A549 (cell line): ENCODE measurements around the gene FNDC1. TPM values are rescaled to one million over a fixed set of nuclear protein-coding genes. Genes with fewer than 3 reads are reported as not detected.

Experiments used
- ATAC-seq, 2 experiments: fragments of 200-7000 bp in 1 of 2; fragments of >200 bp in 1 of 2; cut with Nextera tagmentation in 1 of 2; cut with Tn5 transposase in 1 of 2; 3 replicates each; pipeline versions ENCODE4 v1.8.0 to v1.9.1; 2018 to 2020; ENCODE audit warnings: mild to moderate bottlenecking in 1 of 2, moderate library complexity in 1 of 2
- CTCF ChIA-PET: fragments of 300-600 bp; sonication (Branson Sonifier 250); formaldehyde crosslinking; extraction: SDS; loops from one replicate; lab custom pipeline; 2021; ENCODE audit warnings: antibody characterized with exemption, inconsistent platforms; lab: Yijun Ruan, JAX
- POLR2A ChIA-PET: fragments of 350-600 bp; formaldehyde crosslinking; extraction: SDS; loops from one replicate; lab custom pipeline; 2021; ENCODE audit warnings: antibody characterized with exemption, inconsistent platforms; lab: Yijun Ruan, JAX
- DNase-seq, 2 experiments: peaks; one replicate each; pipeline versions ENCODE4 v3.0.0 to v3.0.0-alpha.2; 2011 to 2016; ENCODE audit warnings: low read depth in 1 of 2, low spot score in 1 of 2
- FAIRE-seq: peaks from 2 replicates; lab custom pipeline; 2011; peaks lifted over from hg19 to GRCh38; lab: Jason Lieb, UNC
- H3K27ac ChIP-seq, 2 experiments: fragments of >200 bp; sonication (Bioruptor Twin); formaldehyde crosslinking; 3 replicates each; pipeline ENCODE4 v1.5.1; 2016 to 2017
- H3K4me1 ChIP-seq: fragments of >200 bp; sonication (Bioruptor Twin); formaldehyde crosslinking; 3 replicates; pipeline ENCODE4 v1.6.1; 2016
- H3K4me2 ChIP-seq: fragments of >200 bp; sonication (Bioruptor Twin); formaldehyde crosslinking; 3 replicates; pipeline ENCODE4 v1.6.1; 2016
- H3K4me3 ChIP-seq: fragments of >200 bp; sonication (Bioruptor Twin); formaldehyde crosslinking; 3 replicates; pipeline ENCODE4 v1.5.1; 2016
- H3K9me3 ChIP-seq: fragments of >200 bp; sonication (Bioruptor Twin); formaldehyde crosslinking; 3 replicates; pipeline ENCODE4 v1.6.1; 2016
- CHD4 ChIP-seq: fragments of 200-600 bp; sonication (generic); IDR thresholded peaks from 2 replicates; pipeline ENCODE4 v1.6.1; 2016; ENCODE audit warnings: antibody characterized with exemption, mild to moderate bottlenecking, borderline replicate concordance
- EHMT2 ChIP-seq: fragments of 200-600 bp; sonication (generic); IDR thresholded peaks from 2 replicates; pipeline ENCODE4 v1.6.1; 2016; ENCODE audit warnings: antibody characterized with exemption, low read depth, mild to moderate bottlenecking, moderate library complexity
- FOSL2 ChIP-seq, 2 experiments: fragments of 450-650 bp in 1 of 2; fragments of >200 bp in 1 of 2; sonication (Bioruptor Twin) in 1 of 2; formaldehyde crosslinking; IDR thresholded peaks; 2 replicates each; pipeline versions ENCODE4 v1.5.0 to v1.6.1; 2016 to 2020; ENCODE audit warnings: mild to moderate bottlenecking in 1 of 2, moderate library complexity in 1 of 2
- FOXS1 ChIP-seq: fragments of 250-450 bp; sonication (Bioruptor Pico); IDR thresholded peaks from 2 replicates; pipeline ENCODE4 v1.5.0; 2020; ENCODE audit warnings: mild to moderate bottlenecking, moderate library complexity
- HOXA7 ChIP-seq: fragments of 250-450 bp; sonication (Bioruptor Pico); IDR thresholded peaks from 2 replicates; pipeline ENCODE4 v1.5.0; 2020; ENCODE audit warnings: mild to moderate bottlenecking, moderate library complexity
- HOXB13 ChIP-seq: fragments of 250-450 bp; sonication (Bioruptor Pico); IDR thresholded peaks from 2 replicates; pipeline ENCODE4 v1.5.0; 2020; ENCODE audit warnings: low read depth, mild to moderate bottlenecking, moderate library complexity
- HOXB5 ChIP-seq: fragments of 250-450 bp; sonication (Bioruptor Pico); IDR thresholded peaks from 2 replicates; pipeline ENCODE4 v1.5.0; 2020; ENCODE audit warnings: mild to moderate bottlenecking, moderate library complexity
- JUN ChIP-seq, 2 experiments: fragments of >200 bp; sonication (Bioruptor Twin); formaldehyde crosslinking; IDR thresholded peaks; 2 replicates in 1 of 2; 3 replicates in 1 of 2; pipeline ENCODE4 v1.6.1; 2016 to 2017
- MAZ ChIP-seq: fragments of 150-350 bp; IDR thresholded peaks from 2 replicates; pipeline ENCODE4 v1.6.1; 2014; ENCODE audit warnings: antibody characterized with exemption, low read depth, low read length, borderline replicate concordance
- POLR2AphosphoS2 ChIP-seq: conservative IDR thresholded peaks from 2 replicates; pipeline ENCODE4 v1.6.1; 2012; ENCODE audit warnings: low read length, improper control_type of control experiment, inconsistent platforms
- RAD21 ChIP-seq, 2 experiments: fragments of >200 bp in 1 of 2; sonication (Bioruptor Twin) in 1 of 2; formaldehyde crosslinking in 1 of 2; IDR thresholded peaks in 1 of 2; conservative IDR thresholded peaks in 1 of 2; 2 replicates in 1 of 2; 3 replicates in 1 of 2; pipeline ENCODE4 v1.6.1; 2012 to 2018; ENCODE audit warnings: inconsistent platforms in 1 of 2
- RCOR1 ChIP-seq: fragments of 150-350 bp; IDR thresholded peaks from 2 replicates; pipeline ENCODE4 v1.6.1; 2014; ENCODE audit warnings: antibody characterized with exemption, low read length, low read depth
- RFX5 ChIP-seq: fragments of 450-650 bp; IDR thresholded peaks from 2 replicates; pipeline ENCODE4 v1.7.1; 2014; ENCODE audit warnings: antibody characterized with exemption, mild to moderate bottlenecking, moderate library complexity
- SMC3 ChIP-seq: fragments of >200 bp; sonication (Bioruptor Twin); formaldehyde crosslinking; IDR thresholded peaks from 3 replicates; pipeline ENCODE4 v1.6.1; 2018; ENCODE audit warnings: inconsistent platforms
- ZFP36 ChIP-seq: fragments of 450-650 bp; IDR thresholded peaks from 2 replicates; pipeline ENCODE4 v1.6.1; 2014; ENCODE audit warnings: borderline replicate concordance; ENCODE audit not compliant: partially characterized antibody
- ZNF302 ChIP-seq: fragments of 250-450 bp; sonication (Bioruptor Pico); IDR thresholded peaks from 2 replicates; pipeline ENCODE4 v1.9.0; 2021; ENCODE audit warnings: inconsistent platforms, mild to moderate bottlenecking, moderate library complexity
- WGBS: methylation state at CpG from one replicate; pipeline ENCODE4 v1.1.6; 2017; ENCODE audit errors: missing lambda C conversion rate; 5-methylcytosine and 5-hydroxymethylcytosine counted together
- polyA plus RNA-seq, 4 experiments: library from polyadenylated mRNA; depleted of rRNA in 3 of 4; stranded (reverse); fragments of >200 nt; fragmentation: RNase III in 1 of 4; extraction: RNeasy Plus Mini Kit Qiagen cat#74134 plus additional on column Dnase treatment in 1 of 4; gene quantifications; 2 replicates in 3 of 4; 3 replicates in 1 of 4; pipeline ENCODE4 v1.2.3, GENCODE V29; 2011 to 2017
- TF ChIP-seq, protein P1 (sequence below): fragments of >200 bp; sonication (Bioruptor Twin); formaldehyde crosslinking; IDR thresholded peaks from 2 replicates; pipeline ENCODE4 v1.6.1; 2016
- TF ChIP-seq, protein P2 (sequence below): IDR thresholded peaks from 2 replicates; pipeline ENCODE4 v1.6.1; 2012; ENCODE audit warnings: low read depth, borderline replicate concordance
- TF ChIP-seq, protein P3 (sequence below): fragments of >200 bp; sonication (Bioruptor Twin); formaldehyde crosslinking; IDR thresholded peaks from 3 replicates; pipeline ENCODE4 v1.5.1; 2016
- TF ChIP-seq, protein P4 (sequence below): IDR thresholded peaks from 2 replicates; pipeline ENCODE4 v1.6.1; 2012
- TF ChIP-seq, protein P5 (sequence below): fragments of >200 bp; sonication (Bioruptor Twin); formaldehyde crosslinking; IDR thresholded peaks from 3 replicates; pipeline ENCODE4 v1.6.1; 2016

The FNDC1 gene
- polyA plus RNA-seq, 2 of the 4 experiments (the other 2 are of a cell fraction), result 0.01 TPM; not detected in 1

DNA sequence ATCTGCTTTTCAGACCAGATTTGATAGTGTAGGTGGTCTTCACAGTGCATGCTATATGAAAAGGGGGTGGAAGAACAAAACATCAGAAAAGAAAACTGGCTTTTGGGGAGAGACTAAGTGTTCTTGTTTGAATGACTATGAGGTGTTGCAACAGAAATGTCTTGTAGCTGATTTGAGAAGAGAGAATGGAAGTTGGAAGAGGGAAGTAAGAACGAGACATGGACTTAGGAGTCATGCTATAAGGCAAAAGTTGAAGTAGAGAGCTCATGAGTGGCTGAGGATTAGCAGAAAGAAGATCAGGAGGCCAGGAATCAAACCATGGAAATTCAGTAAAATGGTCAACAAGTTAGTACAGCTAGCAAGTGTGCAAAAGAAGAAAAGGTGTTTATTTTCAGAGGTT lies 32.1 kb downstream of the FNDC1 start:
- DNase-seq, result no peak
- 0% methylated on average over 1 of the region's 1 CpG for WGBS
- Histone ChIP-seq H3K4me2 (no peak overlapping the region), H3K4me3 (no peak overlapping the region), H3K4me1 (no peaks in the 10 kb centered on the region), H3K9me3 (no peaks in the 10 kb centered on the region), H3K27ac (no peak overlapping the region)
- ChIA-PET CTCF (interaction anchor here (1.3 kb wide), 1 partner anchor 13 kb away, joined by 4 read pairs; no protein-coding TSS in a partner anchor), POLR2A (no interaction called here)
- no peak for FAIRE-seq
- TF ChIP-seq, protein P1, sequence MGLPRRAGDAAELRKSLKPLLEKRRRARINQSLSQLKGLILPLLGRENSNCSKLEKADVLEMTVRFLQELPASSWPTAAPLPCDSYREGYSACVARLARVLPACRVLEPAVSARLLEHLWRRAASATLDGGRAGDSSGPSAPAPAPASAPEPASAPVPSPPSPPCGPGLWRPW, result no peak
- TF ChIP-seq RAD21 (conservative IDR thresholded peaks at IDR 0.05 in 1 of 2, IDR thresholded peaks at IDR 0.05 in 1 of 2), result no peak
- no peak for TF ChIP-seq CHD4
- no peak for TF ChIP-seq HOXA7 (CRISPR knock-in tag)
- TF ChIP-seq MAZ, result no peak
- TF ChIP-seq, protein P2, sequence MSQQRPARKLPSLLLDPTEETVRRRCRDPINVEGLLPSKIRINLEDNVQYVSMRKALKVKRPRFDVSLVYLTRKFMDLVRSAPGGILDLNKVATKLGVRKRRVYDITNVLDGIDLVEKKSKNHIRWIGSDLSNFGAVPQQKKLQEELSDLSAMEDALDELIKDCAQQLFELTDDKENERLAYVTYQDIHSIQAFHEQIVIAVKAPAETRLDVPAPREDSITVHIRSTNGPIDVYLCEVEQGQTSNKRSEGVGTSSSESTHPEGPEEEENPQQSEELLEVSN, result no peak
- no peak for TF ChIP-seq JUN (IDR thresholded peaks at IDR 0.05)
- ATAC-seq, result no peak

DNA sequence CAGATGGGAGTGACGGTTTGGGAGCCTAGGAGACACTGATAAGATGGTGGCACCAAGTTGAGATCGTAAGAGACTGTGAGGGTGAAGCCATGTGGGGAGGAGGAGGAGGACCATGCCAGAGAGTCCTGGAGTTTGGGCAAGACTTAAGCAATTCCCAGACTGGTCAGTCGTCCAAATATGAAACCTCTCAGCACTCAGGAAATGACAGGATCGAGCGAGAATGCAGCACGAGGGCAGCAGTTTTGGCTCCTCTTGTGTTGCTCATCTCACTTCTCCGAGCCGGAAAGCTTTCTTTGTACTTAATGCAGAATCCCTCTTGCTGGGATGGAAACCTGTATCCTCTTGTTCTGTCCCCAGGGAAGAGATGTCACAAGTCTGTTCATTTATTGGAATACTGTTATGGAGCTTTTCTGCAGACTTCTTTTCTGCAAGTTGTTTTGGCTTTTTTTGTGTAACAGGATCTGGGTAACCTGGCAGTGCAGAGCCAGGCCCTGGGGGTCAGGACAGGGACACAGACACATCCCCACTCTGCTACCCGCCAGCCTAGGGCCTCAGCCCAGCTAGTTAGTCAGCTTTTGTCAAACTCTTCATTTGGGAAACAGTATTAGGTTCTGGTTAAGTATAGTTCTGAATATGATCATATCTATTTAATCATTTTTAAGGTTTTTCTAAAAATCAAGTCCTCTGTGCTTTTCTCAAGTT lies 34.3 kb downstream of the FNDC1 start:
- no peak for DNase-seq
- WGBS, result 27% methylated on average over 9 of the region's 9 CpGs
- H3K27ac ChIP-seq, result no peak overlapping the region
- POLR2A ChIA-PET, result no interaction called here
- CTCF ChIA-PET, result interaction anchor here (1.1 to 1.5 kb wide), 2 partner anchors 29 to 49 kb away, joined by 3 to 4 read pairs; no protein-coding TSS in a partner anchor
- no peak for FAIRE-seq
- no peaks in the 10 kb centered on the region for H3K4me1 ChIP-seq
- H3K9me3 ChIP-seq, result no peaks in the 10 kb centered on the region
- ATAC-seq, result no peak
- TF ChIP-seq, protein P3, sequence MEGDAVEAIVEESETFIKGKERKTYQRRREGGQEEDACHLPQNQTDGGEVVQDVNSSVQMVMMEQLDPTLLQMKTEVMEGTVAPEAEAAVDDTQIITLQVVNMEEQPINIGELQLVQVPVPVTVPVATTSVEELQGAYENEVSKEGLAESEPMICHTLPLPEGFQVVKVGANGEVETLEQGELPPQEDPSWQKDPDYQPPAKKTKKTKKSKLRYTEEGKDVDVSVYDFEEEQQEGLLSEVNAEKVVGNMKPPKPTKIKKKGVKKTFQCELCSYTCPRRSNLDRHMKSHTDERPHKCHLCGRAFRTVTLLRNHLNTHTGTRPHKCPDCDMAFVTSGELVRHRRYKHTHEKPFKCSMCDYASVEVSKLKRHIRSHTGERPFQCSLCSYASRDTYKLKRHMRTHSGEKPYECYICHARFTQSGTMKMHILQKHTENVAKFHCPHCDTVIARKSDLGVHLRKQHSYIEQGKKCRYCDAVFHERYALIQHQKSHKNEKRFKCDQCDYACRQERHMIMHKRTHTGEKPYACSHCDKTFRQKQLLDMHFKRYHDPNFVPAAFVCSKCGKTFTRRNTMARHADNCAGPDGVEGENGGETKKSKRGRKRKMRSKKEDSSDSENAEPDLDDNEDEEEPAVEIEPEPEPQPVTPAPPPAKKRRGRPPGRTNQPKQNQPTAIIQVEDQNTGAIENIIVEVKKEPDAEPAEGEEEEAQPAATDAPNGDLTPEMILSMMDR, result no peak
- no peak for TF ChIP-seq RCOR1
- no peak for TF ChIP-seq ZFP36
- TF ChIP-seq FOSL2 (IDR thresholded peaks at IDR 0.05), result no peak
- no peak for TF ChIP-seq FOSL2 (CRISPR knock-in tag; IDR thresholded peaks at IDR 0.05)
- TF ChIP-seq ZNF302 (CRISPR knock-in tag), result no peak
- no peak for TF ChIP-seq RFX5
- TF ChIP-seq, protein P1, result no peak
- no peak for TF ChIP-seq POLR2AphosphoS2
- no peak for TF ChIP-seq SMC3
- TF ChIP-seq RAD21 (conservative IDR thresholded peaks at IDR 0.05 in 1 of 2, IDR thresholded peaks at IDR 0.05 in 1 of 2), result no peak
- TF ChIP-seq HOXB5 (CRISPR knock-in tag), result no peak
- TF ChIP-seq HOXB13, result no peak
- TF ChIP-seq, protein P4, sequence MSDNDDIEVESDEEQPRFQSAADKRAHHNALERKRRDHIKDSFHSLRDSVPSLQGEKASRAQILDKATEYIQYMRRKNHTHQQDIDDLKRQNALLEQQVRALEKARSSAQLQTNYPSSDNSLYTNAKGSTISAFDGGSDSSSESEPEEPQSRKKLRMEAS, result no peak
- no peak for TF ChIP-seq MAZ
- no peak for TF ChIP-seq JUN (IDR thresholded peaks at IDR 0.05)
- TF ChIP-seq FOXS1 (CRISPR knock-in tag), result no peak
- TF ChIP-seq EHMT2, result no peak
- TF ChIP-seq, protein P5, sequence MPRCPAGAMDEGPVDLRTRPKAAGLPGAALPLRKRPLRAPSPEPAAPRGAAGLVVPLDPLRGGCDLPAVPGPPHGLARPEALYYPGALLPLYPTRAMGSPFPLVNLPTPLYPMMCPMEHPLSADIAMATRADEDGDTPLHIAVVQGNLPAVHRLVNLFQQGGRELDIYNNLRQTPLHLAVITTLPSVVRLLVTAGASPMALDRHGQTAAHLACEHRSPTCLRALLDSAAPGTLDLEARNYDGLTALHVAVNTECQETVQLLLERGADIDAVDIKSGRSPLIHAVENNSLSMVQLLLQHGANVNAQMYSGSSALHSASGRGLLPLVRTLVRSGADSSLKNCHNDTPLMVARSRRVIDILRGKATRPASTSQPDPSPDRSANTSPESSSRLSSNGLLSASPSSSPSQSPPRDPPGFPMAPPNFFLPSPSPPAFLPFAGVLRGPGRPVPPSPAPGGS, result no peak
- TF ChIP-seq, all 56 proteins: peak for 0
- Histone ChIP-seq H3K4me2 (no peak overlapping the region), H3K4me3 (no peak overlapping the region)
